Hepatocyte (in vitro differentiated cells): ENCODE results near the gene BCOR.

ENCODE experiments used
- CTCF ChIP-seq: fragments of 200-600 bp; sonication (generic); IDR thresholded peaks from 2 replicates; pipeline ENCODE4 v1.5.1; 2016; ENCODE audit warnings: antibody characterized with exemption, mild to moderate bottlenecking; ENCODE audit not compliant: poor library complexity
- EZH2 ChIP-seq: fragments of 200-600 bp; sonication (generic); IDR thresholded peaks from 2 replicates; pipeline ENCODE4 v1.6.1; 2016; ENCODE audit warnings: antibody characterized with exemption, mild to moderate bottlenecking, borderline replicate concordance
- EZH2phosphoT487 ChIP-seq: fragments of 200-600 bp; sonication (generic); IDR thresholded peaks from one replicate; pipeline ENCODE4 v1.6.1; 2018; ENCODE audit warnings: antibody characterized with exemption, mild to moderate bottlenecking, low read depth, moderate library complexity; ENCODE audit not compliant: unreplicated experiment, severe bottlenecking

GRCh38 chrX:40009890-40010289, 87.9 kb downstream of the BCOR start:
- TF ChIP-seq CTCF: no peak
- TF ChIP-seq EZH2: no peak
- no peak for TF ChIP-seq EZH2phosphoT487
